RPMI7951 (cell line): ENCODE measurements around the gene CD5L. TPM values are rescaled to one million over a fixed set of nuclear protein-coding genes. Genes with fewer than 3 reads are reported as not detected.

Experiments used
- DNase-seq: peaks from one replicate; pipeline ENCODE4 v3.0.0-alpha.2; 2012; ENCODE audit warnings: low read depth
- total RNA-seq: library from RNA; depleted of rRNA; stranded (reverse); fragments of >200 nt; shearing (Covaris generic); gene quantifications from 2 replicates; pipeline ENCODE4 v1.2.3, GENCODE V29; 2014; rRNA removed

The CD5L gene
- total RNA-seq = 0.10 and 0.12 TPM in 2 replicates

DNA sequence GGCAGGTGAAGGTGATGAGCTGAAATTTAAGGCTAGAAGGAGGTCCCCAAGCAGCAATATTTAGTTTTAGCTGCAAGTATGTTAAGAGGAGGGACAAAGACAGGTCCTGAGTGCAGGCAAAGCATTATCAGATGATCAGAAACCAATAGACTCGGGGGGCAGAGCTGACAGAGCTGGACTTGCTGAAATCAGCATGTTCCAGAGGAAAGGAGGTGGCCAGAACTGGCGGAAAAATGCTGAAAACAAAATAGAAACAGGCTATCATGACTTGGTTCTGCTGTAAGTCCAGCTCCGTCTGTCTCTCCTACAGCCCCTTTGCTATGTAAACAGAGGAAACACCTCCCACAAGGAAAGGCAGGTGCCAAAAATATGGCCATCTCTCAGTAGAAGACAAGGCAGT lies at the start of gene CD5L:
Gene CD5L, minus strand, starts transcription at position 101 of the 400 bp plus-strand sequence. CDS start 107 bp downstream, outside the sequence.
- no peak for DNase-seq

DNA sequence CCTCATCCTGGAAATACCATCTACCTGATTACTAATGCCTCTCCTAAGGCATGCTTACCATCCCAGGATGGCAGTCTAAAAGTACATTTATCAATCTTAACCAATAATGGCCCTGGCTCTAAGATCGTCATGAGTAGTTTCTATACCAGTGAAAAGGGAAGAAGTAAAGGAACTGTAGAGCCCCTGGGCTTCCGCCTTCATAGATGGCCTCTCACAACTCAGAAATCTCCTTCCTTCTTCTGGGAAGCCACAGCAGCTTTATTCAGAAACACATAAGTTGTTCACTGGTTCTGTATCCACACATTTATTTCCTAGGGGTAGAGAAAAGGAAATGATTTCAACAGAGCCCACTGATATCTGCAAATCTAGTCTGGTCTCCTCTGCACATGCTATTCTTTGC lies 41.0 kb upstream of the CD5L start:
- no peak for DNase-seq

DNA sequence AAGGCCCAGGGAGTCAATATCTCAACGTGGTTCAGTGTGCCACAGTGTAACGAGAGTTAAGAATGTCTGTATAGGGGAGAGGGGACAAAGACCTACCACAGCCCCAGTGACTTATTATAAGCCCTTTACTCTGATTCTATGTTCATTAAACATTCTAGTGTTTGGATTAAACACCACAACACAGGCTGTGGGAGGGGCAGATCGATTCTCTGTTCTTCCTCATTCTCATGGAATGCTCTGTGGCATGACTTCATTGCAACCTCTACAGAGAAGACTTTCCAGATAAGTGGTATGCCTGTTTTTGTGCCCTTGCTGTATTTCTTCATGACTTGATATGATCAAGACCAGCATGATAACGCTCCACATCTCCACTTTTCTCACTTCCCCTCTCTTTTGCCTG lies 39.0 kb upstream of the CD5L start:
- DNase-seq = no peak

DNA sequence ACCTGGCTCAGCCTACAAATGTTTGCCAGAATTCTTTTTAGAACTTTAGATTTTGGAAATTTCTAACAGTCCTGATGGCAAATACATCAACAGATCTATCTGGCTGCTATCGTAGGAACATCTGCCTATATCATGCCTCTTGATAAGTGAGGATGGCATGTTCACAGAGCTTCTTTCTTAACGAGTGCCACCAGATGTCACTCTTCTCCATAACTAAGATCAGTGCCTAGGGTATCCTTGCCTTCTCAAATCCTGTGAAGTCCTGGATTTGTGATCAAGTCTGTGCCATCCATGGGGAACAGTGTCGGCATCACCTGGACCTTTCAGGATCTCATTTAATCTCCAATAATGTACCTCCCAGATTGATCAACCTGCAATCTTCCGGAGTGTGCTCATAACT lies 36.5 kb upstream of the CD5L start:
- DNase-seq = peak; percentile 57

DNA sequence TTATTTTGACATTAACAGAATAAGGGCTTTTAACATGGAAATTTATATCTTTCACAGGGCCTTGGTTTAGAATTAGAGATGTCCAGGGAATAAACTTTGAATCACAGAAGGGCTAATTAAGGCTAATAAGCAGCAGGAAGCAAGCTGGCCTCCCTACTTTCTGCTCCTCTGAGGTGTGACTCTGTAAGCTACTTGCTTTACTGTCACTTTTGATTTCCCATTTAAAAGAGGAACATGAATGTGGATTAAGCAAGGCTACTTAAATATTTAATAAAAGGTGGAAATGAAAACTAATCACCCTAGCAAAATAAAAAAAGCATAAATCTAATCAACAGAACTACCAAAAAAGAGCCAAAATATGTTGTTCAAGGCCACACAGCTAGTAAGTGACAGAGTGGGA lies 28.9 kb upstream of the CD5L start:
- no peak for DNase-seq

DNA sequence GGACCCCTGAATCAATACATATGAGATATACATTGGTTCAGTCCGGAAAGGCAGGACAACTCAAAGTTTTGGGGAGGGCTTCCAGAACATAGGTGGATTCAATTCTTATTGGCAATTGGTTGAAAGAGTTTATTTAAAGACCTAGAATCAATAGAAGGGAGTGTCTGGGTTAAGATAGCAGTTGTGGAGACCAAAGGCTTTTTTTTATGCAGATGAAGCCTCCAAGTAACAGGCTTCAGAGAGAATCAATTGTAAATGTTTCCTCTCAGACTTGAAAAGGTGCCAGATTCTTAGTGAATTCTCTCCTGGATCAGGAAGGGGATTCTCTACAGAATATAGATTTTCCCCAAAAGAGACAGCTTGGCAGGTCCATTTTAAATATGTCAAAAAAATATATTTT lies 27.0 kb upstream of the CD5L start:
- DNase-seq = no peak

DNA sequence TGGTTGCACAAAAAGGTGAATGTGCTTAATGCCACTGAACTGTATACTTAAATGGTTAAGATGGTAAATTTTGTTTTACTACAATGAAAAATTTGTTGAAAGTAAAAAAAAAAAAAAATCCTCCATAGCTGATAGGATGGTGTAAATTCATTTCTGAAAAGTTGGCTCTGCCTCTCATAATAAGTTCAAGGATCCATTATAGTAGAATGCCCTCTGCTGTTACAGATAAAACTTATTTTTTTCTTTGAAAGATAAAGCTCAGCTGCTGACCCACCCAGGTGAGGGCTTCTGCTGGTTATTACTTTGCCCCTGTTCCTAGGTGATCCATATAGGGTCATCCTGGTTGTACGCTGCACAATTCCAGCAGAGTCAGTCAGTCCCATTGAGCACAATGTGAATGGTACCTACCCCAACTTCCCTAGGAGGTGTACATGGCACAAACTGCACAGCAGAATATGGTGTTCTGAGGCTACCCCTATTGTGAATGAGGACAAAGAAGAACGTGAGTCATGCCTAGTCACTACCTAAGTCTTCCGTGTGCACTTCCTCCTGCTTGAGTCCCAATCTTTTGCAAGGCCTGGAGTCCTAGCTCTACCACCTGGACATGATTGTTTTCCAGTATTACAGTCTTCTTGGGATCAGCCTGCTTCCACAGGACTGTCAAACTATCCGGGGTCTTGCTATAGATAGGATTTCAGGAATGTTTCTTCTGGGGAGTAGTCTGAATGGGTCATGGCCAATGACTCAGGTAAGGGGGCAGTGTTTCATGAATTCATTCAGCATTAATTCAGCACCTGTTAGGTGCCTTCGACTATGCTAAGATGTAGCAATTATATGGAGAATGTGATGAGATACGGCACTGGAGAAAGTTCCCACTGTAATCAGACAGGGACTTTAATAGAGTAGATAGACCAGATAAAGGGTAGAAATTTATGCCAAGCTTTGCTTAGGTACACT lies 20.8 kb upstream of the CD5L start:
- DNase-seq = no peak

DNA sequence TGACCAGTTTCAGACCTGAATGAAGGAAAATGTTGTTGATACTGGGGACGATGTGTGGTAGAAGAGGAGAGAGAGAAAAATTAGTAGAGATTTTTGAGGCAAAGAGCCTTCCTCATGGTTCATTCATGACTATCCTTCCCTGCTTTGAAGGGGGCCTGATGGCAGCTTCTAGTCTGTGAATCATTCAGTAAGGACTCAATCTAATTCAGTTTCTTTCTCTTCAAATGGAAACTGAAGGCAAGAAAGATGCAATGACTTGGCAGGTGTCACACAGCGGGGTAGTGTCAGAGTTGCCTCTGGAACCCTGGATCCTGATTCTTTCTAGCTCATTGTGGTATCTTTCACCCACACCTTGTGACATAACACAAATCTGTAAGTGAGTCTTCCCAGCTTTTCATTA lies 14.9 kb upstream of the CD5L start:
- DNase-seq = no peak

DNA sequence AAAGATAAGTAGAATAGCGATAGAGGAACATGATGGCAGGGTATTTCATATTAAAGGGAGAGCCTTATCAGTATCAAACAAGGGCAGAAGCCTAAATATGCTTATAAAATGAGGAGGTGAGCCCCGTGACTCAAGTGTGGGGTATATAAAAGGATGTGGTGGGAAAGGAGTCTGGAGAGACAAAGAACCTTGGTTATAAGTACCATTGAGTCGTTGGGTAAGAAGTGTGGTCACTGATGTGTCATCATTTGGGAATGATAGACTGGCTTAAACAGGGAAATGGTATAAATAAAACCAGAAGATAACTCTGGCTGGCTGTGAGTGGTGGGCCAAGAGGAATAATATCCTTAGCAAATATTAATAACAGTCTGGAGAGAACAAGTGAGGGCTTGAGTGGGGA lies 10.9 kb upstream of the CD5L start:
- DNase-seq = peak; percentile 79

DNA sequence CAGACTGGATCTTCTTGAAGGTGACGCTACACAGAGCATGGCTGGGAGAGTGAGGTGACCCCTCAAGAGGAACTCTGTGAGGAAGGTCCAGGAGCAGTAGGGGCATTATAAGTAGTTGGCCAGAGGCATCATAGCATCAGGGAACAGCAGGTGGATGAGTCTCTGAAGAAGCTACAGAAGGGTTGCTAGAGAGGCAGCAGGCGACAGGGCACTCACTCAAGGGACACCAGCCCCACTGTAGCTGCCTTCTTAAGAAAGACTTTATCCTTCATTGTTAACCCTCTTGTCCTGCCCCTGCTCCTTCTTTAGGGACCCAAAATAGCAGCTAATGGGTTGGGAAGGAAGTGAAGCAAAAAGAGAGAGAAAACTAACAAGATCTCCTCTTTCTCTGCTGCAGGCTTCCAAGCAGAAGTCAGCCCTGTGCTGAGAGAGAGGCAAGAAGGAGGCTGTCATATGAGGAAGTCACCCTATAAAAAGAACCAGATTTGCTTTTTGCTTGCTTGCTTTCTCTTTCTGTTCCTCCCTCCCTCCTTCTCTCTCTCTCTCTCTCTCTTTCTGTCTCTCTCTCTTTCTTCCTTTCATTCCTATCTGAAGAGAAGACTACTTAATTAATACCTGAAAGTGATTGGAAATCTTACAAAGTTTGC lies 7.7 kb upstream of the CD5L start:
- DNase-seq = no peak

DNA sequence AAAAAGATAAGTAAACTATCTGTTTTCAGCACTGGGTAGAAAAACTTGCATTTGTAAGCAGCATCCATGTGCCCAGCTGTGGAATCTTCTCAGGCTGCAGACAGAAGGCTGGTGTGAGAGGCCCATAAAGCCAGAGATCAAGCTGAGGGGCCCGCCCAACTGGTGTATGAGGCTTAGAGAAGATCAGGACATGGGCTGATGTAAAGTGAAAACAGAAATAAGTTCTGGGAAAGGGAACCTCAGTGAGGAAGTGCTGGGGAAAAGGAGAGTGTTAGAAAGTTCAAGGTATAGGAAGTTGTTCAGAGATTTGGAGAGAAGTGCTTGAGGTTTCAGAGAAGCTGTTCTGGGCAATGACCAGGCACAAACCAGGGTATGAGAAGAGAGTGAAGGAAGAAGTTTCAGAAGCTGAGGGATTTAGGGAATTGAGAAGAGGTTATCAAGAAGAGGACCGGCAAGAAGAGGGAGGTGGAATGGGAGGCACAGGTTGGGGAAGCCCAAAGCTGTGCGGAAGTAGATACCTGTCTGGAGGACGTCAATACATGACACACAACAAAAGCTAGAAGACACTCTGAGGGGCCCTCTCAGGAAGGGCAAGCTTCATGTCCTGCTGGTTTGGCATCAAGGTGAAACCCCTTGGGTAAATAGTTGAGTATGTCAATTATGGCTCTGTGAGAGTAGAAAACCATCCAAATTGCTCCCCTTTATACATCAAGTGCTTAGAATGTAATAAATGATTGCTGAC lies 2.7 kb upstream of the CD5L start:
- no peak for DNase-seq

DNA sequence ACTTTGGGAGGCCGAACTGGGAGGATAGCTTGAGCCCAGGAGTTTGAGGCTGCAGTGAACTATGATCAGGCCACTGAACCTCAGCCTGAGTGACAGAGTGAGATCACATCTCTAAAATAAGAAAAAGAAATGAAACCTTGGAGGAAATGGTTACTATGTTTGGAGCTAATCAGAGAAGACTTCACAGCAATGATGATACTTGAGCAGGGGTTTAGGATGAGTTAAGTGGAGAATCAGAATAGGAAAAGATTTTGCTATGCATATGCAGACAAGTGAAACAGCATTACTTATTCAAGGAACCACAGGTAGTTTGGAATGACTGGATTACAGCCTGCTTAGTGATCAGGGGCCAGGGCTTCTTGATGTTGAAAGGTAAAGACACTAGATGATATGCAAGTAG lies 1.3 kb upstream of the CD5L start:
- no peak for DNase-seq

DNA sequence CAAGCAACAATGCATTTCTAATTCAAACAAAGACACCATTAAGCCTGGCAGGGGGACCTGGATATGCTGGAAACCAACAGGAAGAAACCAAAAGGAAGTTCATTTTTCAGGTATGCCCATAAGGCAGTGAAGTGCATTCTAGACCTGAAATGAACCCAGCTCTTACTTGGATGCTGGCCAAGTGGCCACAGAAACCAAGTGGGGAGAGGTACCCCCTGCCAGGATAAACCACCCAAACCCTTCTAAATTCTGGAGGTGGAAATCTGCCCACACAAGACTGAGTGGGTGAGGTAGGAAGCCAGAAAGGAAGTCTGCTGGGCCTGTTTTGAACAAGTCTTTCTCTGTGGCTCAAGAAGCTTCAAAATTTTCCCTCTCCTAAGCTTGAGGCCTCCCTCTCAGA lies 2.6 kb downstream of the CD5L start:
- DNase-seq = no peak

DNA sequence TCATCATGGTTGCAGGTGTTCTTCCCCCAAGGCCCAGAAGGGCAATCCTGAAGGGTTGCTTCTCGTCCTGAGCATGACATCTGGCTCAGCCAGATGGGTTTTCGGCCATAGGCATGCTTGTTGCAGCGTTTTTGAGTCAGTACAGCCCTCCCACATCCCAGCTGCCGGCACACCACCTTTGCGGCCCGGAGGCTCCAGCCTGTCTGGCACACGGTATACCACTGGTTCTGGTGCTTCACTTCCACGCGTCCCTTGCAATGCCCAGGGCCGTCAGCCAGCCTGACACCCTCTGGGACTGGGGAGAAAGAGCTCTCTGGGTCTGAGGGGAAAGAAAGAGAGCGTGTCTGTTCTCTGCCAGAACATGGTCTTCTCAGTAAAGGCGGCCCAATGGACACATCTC lies 7.2 kb downstream of the CD5L start:
- no peak for DNase-seq

DNA sequence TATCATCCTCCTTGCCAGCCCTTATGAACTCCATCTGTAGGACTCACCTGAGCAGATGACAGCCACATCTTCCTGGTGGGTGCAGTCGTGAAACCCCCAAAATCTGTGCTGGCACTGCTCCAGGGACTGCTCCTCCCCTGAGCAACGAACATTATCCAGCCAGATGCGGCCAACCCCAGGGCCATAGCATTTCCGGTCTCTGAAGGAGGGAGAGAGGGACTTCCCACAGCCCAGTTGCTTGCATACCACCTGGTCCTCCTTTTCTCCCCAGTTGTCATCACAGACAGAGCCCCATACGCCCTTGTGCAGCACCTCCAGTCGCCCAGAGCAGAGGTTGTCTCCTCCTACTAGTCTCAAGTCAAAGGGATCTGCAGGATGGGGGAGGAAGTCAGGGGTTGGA lies 8.5 kb downstream of the CD5L start:
- no peak for DNase-seq

DNA sequence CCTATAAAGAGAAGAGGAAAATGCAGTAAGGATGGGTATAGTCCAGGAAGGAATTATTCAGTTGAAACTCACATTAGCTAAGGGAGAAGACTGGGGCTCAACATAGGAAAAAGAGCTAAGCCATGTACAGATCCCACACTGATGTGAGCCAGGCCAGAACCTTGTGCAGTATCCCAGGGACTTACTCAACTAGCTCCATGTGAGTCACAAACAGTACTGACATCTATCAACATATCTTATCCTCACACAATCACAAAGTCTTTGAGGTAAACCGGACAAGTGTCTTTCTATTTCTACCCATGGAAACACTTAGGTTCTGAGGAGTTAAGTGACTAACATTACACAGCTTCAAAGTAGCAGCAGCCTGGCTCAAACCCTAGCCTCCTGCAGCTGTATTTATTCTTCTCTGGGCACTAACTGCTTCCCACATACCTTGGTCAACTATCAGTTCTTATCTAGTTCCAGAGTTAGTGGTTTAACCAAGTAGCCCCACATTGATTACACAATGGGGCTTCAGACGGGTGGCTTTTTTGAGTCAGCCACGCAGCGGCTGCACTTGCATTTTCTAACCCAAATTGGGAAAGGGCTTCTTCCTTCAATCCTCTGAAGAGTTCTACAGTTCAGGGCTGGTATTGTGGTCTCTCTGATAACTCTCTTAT lies 9.5 kb downstream of the CD5L start:
- no peak for DNase-seq

DNA sequence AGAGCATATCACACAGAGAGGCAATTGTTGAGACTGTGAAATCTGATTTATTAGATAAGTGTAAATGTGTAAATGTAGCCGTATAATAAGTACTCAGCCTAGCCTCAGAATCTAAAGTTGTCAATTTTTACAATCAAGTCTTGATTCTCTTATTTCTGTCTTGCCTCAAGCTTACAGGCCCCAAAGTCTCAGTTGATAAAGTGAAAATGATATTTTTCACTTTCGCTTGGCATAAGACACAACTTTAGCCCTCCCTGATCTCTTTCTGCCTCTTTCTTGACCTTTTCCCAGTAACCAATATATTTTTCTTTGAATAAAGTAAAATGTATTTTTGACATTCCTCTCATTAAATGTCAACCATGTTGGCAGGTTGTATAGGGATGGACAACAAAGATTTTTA lies 10.7 kb downstream of the CD5L start:
- no peak for DNase-seq

DNA sequence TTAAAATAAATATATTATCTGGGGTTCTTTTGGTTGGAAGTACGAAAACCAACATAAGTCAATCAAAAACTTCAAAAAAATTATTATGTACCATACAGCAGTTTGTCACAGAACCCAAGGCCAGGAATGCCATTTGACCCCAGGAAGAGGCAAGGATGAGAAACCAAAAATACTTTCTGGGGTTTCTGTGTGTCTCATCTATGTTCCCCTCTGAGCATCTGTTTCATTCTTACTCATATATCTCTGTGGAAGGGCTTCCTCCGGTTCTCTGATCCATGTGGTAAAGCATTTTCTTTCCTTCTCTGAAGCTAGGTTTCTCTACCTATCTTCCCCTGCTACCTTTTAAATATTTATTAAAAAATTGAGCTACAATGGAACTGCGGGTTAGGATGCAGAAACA lies 11.9 kb downstream of the CD5L start:
- DNase-seq = no peak

DNA sequence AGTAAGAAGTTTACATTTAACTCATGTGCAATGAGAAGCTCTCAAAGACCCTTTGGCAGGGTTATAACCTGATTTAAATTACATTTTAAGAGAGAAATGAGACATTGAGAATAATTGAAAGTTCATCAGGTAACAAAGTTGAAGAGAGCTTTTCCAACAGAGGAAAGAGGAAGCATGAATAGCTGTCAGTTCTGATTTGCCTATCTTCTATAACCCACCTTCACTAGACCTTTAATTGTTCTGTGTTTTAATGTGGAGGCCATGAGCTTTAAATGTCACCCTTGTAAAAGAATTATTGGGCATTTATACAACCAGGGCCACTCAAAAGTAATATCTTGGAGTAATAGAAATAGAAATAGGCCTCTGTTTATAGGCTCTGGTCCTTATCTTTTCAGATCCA lies 12.4 kb downstream of the CD5L start:
- no peak for DNase-seq

DNA sequence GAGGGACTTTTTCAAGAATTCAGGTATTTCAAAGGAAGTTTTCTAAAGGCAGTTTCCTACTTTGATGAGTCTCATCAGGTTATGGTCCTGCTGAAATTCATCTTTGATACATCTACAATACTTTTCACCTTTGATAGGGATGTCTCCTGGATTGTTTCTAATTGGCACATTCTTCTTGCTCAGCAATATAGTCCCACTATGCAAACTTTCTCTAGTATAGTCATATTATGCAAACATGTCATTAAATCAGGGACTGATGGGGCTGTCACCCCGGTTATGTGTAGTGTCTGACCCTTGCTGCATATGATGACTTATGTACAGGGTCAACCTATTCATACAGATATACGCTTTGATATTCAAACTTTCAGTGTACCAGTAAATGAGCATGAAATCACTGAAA lies 21.3 kb downstream of the CD5L start:
- no peak for DNase-seq

DNA sequence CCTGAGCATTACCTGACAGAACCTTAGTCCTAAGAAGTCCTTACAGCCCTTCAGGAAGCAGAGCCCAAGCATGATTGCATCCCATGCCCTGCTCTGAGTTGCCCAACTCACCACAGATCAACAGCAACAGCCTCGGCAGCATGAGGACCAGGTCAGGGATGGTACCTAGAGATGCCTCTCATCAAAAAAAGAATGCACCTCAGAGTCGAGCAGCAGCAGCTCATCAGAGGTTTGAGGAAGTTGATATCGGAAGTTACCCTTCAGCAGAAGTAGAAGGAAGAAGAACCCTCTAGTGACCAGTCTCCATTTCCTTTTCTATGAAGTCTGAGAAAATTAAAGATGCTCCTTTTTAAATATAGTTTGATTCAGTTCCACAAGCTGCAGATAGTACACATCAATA lies 21.7 kb downstream of the CD5L start, which contains the start of gene FCRL1:
Gene FCRL1, minus strand, starts transcription at position 225 of the 400 bp plus-strand sequence. Its CDS starts 83 bp downstream, at position 142.
- no peak for DNase-seq

DNA sequence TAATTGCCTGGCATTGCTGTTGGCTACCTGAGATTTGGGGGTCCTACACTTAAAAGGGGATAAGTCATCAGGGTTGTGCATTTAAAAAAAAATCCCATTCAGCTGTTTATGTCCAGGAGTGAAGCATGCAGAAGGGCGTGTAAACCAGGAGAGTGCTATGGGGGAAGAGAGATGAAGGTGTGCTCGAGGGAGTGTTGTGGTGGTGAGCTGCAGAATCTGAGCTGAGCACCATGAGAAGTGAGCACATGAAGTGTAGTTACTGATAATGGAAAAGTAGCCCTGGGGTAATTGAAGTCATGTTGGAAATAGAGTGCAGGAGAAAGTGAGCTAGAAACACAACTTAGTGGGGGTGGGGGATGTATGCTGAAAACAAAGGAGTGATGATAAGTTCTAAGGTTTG lies 22.4 kb downstream of the CD5L start:
- no peak for DNase-seq
